DOHH2 (cell line): ENCODE measurements around the gene CIAO3.

ENCODE experiments used
- H3F3A ChIP-seq: fragments of 200-600 bp; sonication (generic), shearing (Covaris generic); 2 replicates; pipeline ENCODE4 v1.6.0; 2016; ENCODE audit warnings: antibody characterized with exemption, mild to moderate bottlenecking; ENCODE audit not compliant: control insufficient read depth, insufficient read depth
- H3K27ac ChIP-seq: fragments of 200-600 bp; sonication (generic); 2 replicates; pipeline ENCODE4 v1.5.1; 2014; ENCODE audit warnings: low read depth, mild to moderate bottlenecking, low read length, moderate library complexity
- H3K27me3 ChIP-seq: fragments of 200-600 bp; sonication (generic); 2 replicates; pipeline ENCODE4 v1.6.1; 2014; ENCODE audit warnings: mild to moderate bottlenecking, low read length, mixed read lengths; ENCODE audit not compliant: control insufficient read depth
- H3K36me3 ChIP-seq: fragments of 200-600 bp; sonication (generic); 2 replicates; pipeline ENCODE4 v1.6.1; 2014; ENCODE audit warnings: mild to moderate bottlenecking, low read length, moderate library complexity, mixed read lengths; ENCODE audit not compliant: control insufficient read depth
- H3K4me1 ChIP-seq: fragments of 200-600 bp; sonication (generic); 2 replicates; pipeline ENCODE4 v1.6.1; 2014; ENCODE audit warnings: mild to moderate bottlenecking, low read length, mixed read lengths; ENCODE audit not compliant: control insufficient read depth
- H3K4me2 ChIP-seq: fragments of 200-600 bp; sonication (generic); 2 replicates; pipeline ENCODE4 v1.6.0; 2014; ENCODE audit warnings: mild to moderate bottlenecking, low read length, moderate library complexity
- H3K4me3 ChIP-seq: fragments of 200-600 bp; sonication (generic); 2 replicates; pipeline ENCODE4 v1.5.1; 2014; ENCODE audit warnings: mild to moderate bottlenecking, low read length, mixed read lengths
- H3K79me2 ChIP-seq: fragments of 200-600 bp; sonication (generic); 2 replicates; pipeline ENCODE4 v1.6.1; 2014; ENCODE audit warnings: mild to moderate bottlenecking, low read length, mixed read lengths; ENCODE audit not compliant: control insufficient read depth
- H3K9me2 ChIP-seq: fragments of 200-600 bp; sonication (generic); replicated peaks from 2 replicates; pipeline ENCODE4 v1.6.1; 2014; ENCODE audit warnings: mild to moderate bottlenecking, low read length, mixed read lengths; ENCODE audit not compliant: control insufficient read depth
- H3K9me3 ChIP-seq: fragments of 200-600 bp; sonication (generic); 2 replicates; pipeline ENCODE4 v1.6.1; 2014; ENCODE audit warnings: antibody characterized with exemption, low read length, mixed read lengths; ENCODE audit not compliant: control insufficient read depth, insufficient read depth
- H4K20me1 ChIP-seq: fragments of 200-600 bp; sonication (generic); 2 replicates; pipeline ENCODE4 v1.6.0; 2014; ENCODE audit warnings: low read depth, mild to moderate bottlenecking, antibody characterized with exemption, low read length, moderate library complexity; ENCODE audit not compliant: control insufficient read depth, insufficient read depth
- EZH2phosphoT487 ChIP-seq: fragments of 200-600 bp; sonication (generic); IDR thresholded peaks from 2 replicates; pipeline ENCODE4 v1.6.1; 2017; ENCODE audit warnings: borderline replicate concordance, mild to moderate bottlenecking, antibody characterized with exemption, low read length, moderate library complexity, mixed read lengths
- TF ChIP-seq, protein P1 (sequence below): fragments of 200-600 bp; sonication (generic); IDR thresholded peaks from one replicate; pipeline ENCODE4 v1.5.1; 2014; ENCODE audit warnings: antibody characterized with exemption, mild to moderate bottlenecking, low read depth, low read length; ENCODE audit not compliant: poor library complexity, severe bottlenecking

CIAO3 gene

DNA sequence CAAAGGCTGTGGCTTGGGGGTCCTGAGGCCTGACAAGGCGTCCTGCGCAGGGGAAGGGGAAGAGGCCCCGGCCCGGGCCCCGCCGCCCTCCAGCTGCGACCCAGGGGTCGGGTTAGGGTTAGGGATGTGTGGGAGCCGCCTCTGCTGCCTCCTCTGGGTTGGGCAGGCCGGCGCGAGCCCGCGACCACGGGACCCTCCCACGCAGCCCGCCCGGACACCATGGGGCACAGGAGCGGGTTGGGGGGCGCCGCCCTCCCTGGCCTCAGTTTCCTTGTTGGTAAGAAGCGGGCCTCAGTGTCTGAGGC is 386 bp downstream of the CIAO3 start:
- Histone ChIP-seq H3K4me3 (peak overlapping the region; percentile 96), H3K9me2 (no peaks in the 10 kb centered on the region), H4K20me1 (no peaks in the 10 kb centered on the region), H3K4me1 (peaks cover 54% of the 10 kb centered on the region), H3K4me2 (peak overlapping the region; percentile 100), H3F3A (peaks cover 15% of the 10 kb centered on the region), H3K36me3 (peaks cover 44% of the 10 kb centered on the region), H3K79me2 (peaks cover 38% of the 10 kb centered on the region), H3K27me3 (no peaks in the 10 kb centered on the region), H3K27ac (peak overlapping the region; percentile 100), H3K9me3 (no peaks in the 10 kb centered on the region)
- TF ChIP-seq, protein P1, sequence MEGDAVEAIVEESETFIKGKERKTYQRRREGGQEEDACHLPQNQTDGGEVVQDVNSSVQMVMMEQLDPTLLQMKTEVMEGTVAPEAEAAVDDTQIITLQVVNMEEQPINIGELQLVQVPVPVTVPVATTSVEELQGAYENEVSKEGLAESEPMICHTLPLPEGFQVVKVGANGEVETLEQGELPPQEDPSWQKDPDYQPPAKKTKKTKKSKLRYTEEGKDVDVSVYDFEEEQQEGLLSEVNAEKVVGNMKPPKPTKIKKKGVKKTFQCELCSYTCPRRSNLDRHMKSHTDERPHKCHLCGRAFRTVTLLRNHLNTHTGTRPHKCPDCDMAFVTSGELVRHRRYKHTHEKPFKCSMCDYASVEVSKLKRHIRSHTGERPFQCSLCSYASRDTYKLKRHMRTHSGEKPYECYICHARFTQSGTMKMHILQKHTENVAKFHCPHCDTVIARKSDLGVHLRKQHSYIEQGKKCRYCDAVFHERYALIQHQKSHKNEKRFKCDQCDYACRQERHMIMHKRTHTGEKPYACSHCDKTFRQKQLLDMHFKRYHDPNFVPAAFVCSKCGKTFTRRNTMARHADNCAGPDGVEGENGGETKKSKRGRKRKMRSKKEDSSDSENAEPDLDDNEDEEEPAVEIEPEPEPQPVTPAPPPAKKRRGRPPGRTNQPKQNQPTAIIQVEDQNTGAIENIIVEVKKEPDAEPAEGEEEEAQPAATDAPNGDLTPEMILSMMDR: no peak
- no peak for TF ChIP-seq EZH2phosphoT487

- Histone ChIP-seq H3F3A (peaks cover 15% of the 10 kb centered on the region), H3K4me3 (peak overlapping the region; percentile 96), H3K4me1 (peaks cover 55% of the 10 kb centered on the region), H3K4me2 (peak overlapping the region; percentile 100), H3K79me2 (peaks cover 42% of the 10 kb centered on the region), H3K27ac (peak overlapping the region; percentile 100), H3K36me3 (peaks cover 50% of the 10 kb centered on the region), H3K9me2 (no peaks in the 10 kb centered on the region), H3K27me3 (no peaks in the 10 kb centered on the region), H4K20me1 (no peaks in the 10 kb centered on the region), H3K9me3 (no peaks in the 10 kb centered on the region)
- TF ChIP-seq, protein P1: no peak
- TF ChIP-seq EZH2phosphoT487: no peak
These were observed 988 bp downstream of the CIAO3 start for GRCh38 chr16:739560-740458.

DNA sequence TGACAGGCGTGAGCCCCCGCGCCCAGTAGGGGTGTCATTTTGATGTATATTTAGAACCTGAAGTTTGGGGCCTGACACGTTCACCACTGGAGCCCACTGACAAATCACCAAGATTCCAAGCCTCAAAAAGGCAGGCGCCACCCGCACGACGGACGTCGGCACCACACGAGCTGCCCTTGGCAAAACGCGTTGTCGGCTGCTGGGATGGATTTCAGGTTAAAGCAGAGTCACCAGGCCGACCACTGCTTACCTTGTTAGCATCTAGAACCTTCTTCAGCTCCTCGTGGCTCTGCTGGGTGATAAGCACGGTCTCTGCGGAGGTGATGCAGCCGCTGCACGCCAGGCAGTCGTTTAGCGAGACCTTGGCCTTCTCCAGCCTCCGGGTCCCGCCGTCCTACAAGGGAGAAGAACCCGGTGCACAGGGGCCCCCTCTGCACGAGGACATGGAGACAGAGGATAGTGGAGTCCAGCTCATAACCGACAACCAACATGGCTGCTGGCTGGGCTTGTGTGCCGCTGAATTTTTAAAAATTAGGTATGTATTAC is 3.8 kb downstream of the CIAO3 start:
- Histone ChIP-seq H3F3A (peaks cover 15% of the 10 kb centered on the region), H3K4me3 (peak overlapping the region; percentile 96), H3K79me2 (peaks cover 44% of the 10 kb centered on the region), H4K20me1 (no peaks in the 10 kb centered on the region), H3K27ac (peak overlapping the region; percentile 100), H3K9me3 (no peaks in the 10 kb centered on the region), H3K4me2 (peak overlapping the region; percentile 100), H3K36me3 (peaks cover 78% of the 10 kb centered on the region), H3K27me3 (no peaks in the 10 kb centered on the region), H3K9me2 (no peaks in the 10 kb centered on the region), H3K4me1 (peaks cover 74% of the 10 kb centered on the region)
- TF ChIP-seq, protein P1: no peak
- TF ChIP-seq EZH2phosphoT487: no peak
